Measurements from ENCODE around the gene STK32B.
"Not testable (repeated sequence)": the region's sequence is repeated elsewhere in the genome, so short reads cannot be mapped to it uniquely, and the experiment has no call there.

STK32B gene

GRCh38 chr4:5409972-5410618 lies 358.8 kb downstream of the STK32B start:
- DNase-seq = no peak

- DNase-seq = no peak
These were observed 361.0 kb downstream of the STK32B start for GRCh38 chr4:5412296-5412695.

GRCh38 chr4:5412751-5413150 lies 361.5 kb downstream of the STK32B start:
- DNase-seq = no peak

- no peak for DNase-seq
These were observed 365.4 kb downstream of the STK32B start for GRCh38 chr4:5416637-5417036.

- DNase-seq = no peak
These were observed 369.0 kb downstream of the STK32B start for GRCh38 chr4:5420266-5420665.

- no peak for DNase-seq
These were observed 370.1 kb downstream of the STK32B start for GRCh38 chr4:5421416-5421815.

GRCh38 chr4:5422195-5422594 lies 370.9 kb downstream of the STK32B start:
- DNase-seq = no peak

- DNase-seq = no peak
These were observed 372.4 kb downstream of the STK32B start for GRCh38 chr4:5423670-5424069.

GRCh38 chr4:5424211-5424610 lies 372.9 kb downstream of the STK32B start:
- DNase-seq = no peak

GRCh38 chr4:5424901-5425300 lies 373.6 kb downstream of the STK32B start:
- DNase-seq = no peak

GRCh38 chr4:5429747-5430146 lies 378.5 kb downstream of the STK32B start:
- no peak for DNase-seq

GRCh38 chr4:5433196-5433595 lies 381.9 kb downstream of the STK32B start:
- DNase-seq = no peak

- DNase-seq = no peak
These were observed 383.9 kb downstream of the STK32B start for GRCh38 chr4:5435201-5435600.

GRCh38 chr4:5435823-5436222 lies 384.5 kb downstream of the STK32B start:
- DNase-seq = no peak

GRCh38 chr4:5443976-5444802 lies 392.9 kb downstream of the STK32B start:
- not testable (repeated sequence) for DNase-seq

- no peak for DNase-seq
These were observed 393.7 kb downstream of the STK32B start for GRCh38 chr4:5444918-5445517.

GRCh38 chr4:5446595-5447226 lies 395.4 kb downstream of the STK32B start:
- DNase-seq = no peak

GRCh38 chr4:5447755-5448154 lies 396.5 kb downstream of the STK32B start:
- no peak for DNase-seq

GRCh38 chr4:5448221-5448620 lies 396.9 kb downstream of the STK32B start:
- no peak for DNase-seq

GRCh38 chr4:5451243-5451642 lies 400.0 kb downstream of the STK32B start:
- DNase-seq = no peak

GRCh38 chr4:5452156-5452555 lies 400.9 kb downstream of the STK32B start:
- no peak for DNase-seq

GRCh38 chr4:5455003-5455585 lies 403.8 kb downstream of the STK32B start:
- DNase-seq = no peak

- no peak for DNase-seq
These were observed 405.1 kb downstream of the STK32B start for GRCh38 chr4:5456296-5456845.

Data from MV-4-11 (cell line).